Caco-2 (cell line): ENCODE measurements around the gene JUND. TPM values are rescaled to one million over a fixed set of nuclear protein-coding genes. Genes with fewer than 3 reads are reported as not detected.
A peak's percentile ranks its signal among the peaks of the same experiment; 100 is the strongest.

ENCODE experiments used
- BruUV-seq: library from RNA; stranded (reverse); fragments of 400-500 nt; replicated peaks from 2 replicates; lab custom pipeline; 2021; lab: Mats Ljungman, UMichigan
- CTCF ChIA-PET: fragments of 300-600 bp; sonication (Branson Sonifier 250); formaldehyde crosslinking; loops from one replicate; lab custom pipeline; 2022; ENCODE audit warnings: antibody characterized with exemption; lab: Charles Lee
- POLR2A ChIA-PET: fragments of 300-600 bp; sonication (Branson Sonifier 250); formaldehyde crosslinking; loops from one replicate; lab custom pipeline; 2022; ENCODE audit warnings: antibody characterized with exemption; lab: Charles Lee
- DNase-seq, 2 experiments: peaks; one replicate each; pipeline versions ENCODE4 v3.0.0 to v3.0.0-alpha.2; 2020 to 2022
- H3K27me3 ChIP-seq: replicated peaks from 2 replicates; pipeline ENCODE4 v1.6.0; 2011; ENCODE audit warnings: low read length; ENCODE audit not compliant: control insufficient read depth, insufficient read depth
- H3K36me3 ChIP-seq: 2 replicates; pipeline ENCODE4 v1.5.1; 2011; ENCODE audit warnings: low read length; ENCODE audit not compliant: control insufficient read depth, insufficient read depth
- H3K4me1 ChIP-seq: fragments of 250-450 bp; sonication (Bioruptor Pico); 2 replicates; pipeline ENCODE4 v1.5.1; 2020; ENCODE audit warnings: mild to moderate bottlenecking
- H3K4me3 ChIP-seq: 2 replicates; pipeline ENCODE4 v1.5.1; 2011; ENCODE audit warnings: low read depth, mild to moderate bottlenecking, control low read depth, low read length
- H3K9me3 ChIP-seq: fragments of 250-450 bp; sonication (Bioruptor Pico); 2 replicates; pipeline ENCODE4 v1.5.1; 2020; ENCODE audit warnings: mild to moderate bottlenecking, moderate library complexity
- H3K27ac Mint-ChIP-seq: one replicate; pipeline ENCODE4 v1.8.0; 2022; ENCODE audit warnings: mixed read lengths; ENCODE audit not compliant: unreplicated experiment
- H3K27me3 Mint-ChIP-seq: one replicate; pipeline ENCODE4 v1.8.0; 2022; ENCODE audit warnings: mixed read lengths; ENCODE audit not compliant: insufficient read depth, unreplicated experiment
- H3K36me3 Mint-ChIP-seq: one replicate; pipeline ENCODE4 v1.8.0; 2022; ENCODE audit warnings: mild to moderate bottlenecking, mixed read lengths; ENCODE audit not compliant: insufficient read depth, unreplicated experiment
- H3K4me1 Mint-ChIP-seq: one replicate; pipeline ENCODE4 v1.8.0; 2022; ENCODE audit warnings: low read depth, mixed read lengths; ENCODE audit not compliant: unreplicated experiment
- H3K4me3 Mint-ChIP-seq: one replicate; pipeline ENCODE4 v1.8.0; 2022; ENCODE audit warnings: mild to moderate bottlenecking, moderate library complexity, mixed read lengths; ENCODE audit not compliant: unreplicated experiment
- H3K9me3 Mint-ChIP-seq: one replicate; pipeline ENCODE4 v1.8.0; 2022; ENCODE audit warnings: mixed read lengths; ENCODE audit not compliant: unreplicated experiment
- CTCF ChIP-seq, 2 experiments: fragments of 200-600 bp in 1 of 2; IDR thresholded peaks; 1 replicate in 1 of 2; 2 replicates in 1 of 2; pipeline versions ENCODE4 v1.5.1 to v1.8.0; 2011 to 2022; ENCODE audit warnings: antibody characterized with exemption in 1 of 2, control low read depth in 1 of 2, inconsistent platforms in 1 of 2, low read depth in 1 of 2, low read length in 1 of 2, mild to moderate bottlenecking in 1 of 2, moderate library complexity in 1 of 2; ENCODE audit not compliant: insufficient read depth in 1 of 2, severe bottlenecking in 1 of 2, unreplicated experiment in 1 of 2
- intact Hi-C: fragments of 100-400 bp; cut with micrococcal nuclease; formaldehyde crosslinking; loops from one replicate; pipeline ENCODE4 v1.10.0; 2022; ENCODE audit not compliant: unreplicated experiment
- total RNA-seq: library from RNA; stranded (reverse); gene quantifications from 2 replicates; pipeline ENCODE4 v1.2.3, GENCODE V29; 2022

The JUND gene
- total RNA-seq, 1 experiment from 2014 or later = 75.5 TPM

GRCh38 chr19:18293642-18294466 is 12.4 kb upstream of the JUND start:
- peak overlapping the region; percentile 63 for H3K4me3 ChIP-seq
- H3K4me3 Mint-ChIP-seq = peak overlapping the region; percentile 71
- no TSS peak for BruUV-seq
- no peak for DNase-seq
- H3K9me3 ChIP-seq = no peaks in the 10 kb centered on the region
- H3K27me3 Mint-ChIP-seq = no peaks in the 10 kb centered on the region
- CTCF ChIA-PET = interaction anchor here (2.4 to 3.0 kb wide), 3 partner anchors 14 to 35 kb away, joined by 13 to 82 read pairs (median 23); partner anchors contain the start of genes JUND and LSM4
- H3K27ac Mint-ChIP-seq = peak overlapping the region; percentile 92
- peaks cover 18% of the 10 kb centered on the region for H3K4me1 ChIP-seq
- TF ChIP-seq CTCF (IDR thresholded peaks at IDR 0.05; ENCODE audit: insufficient read depth in 1 of 2, low read depth in 1 of 2, low read length in 1 of 2, severe bottlenecking in 1 of 2, unreplicated experiment in 1 of 2) = no peak
- intact Hi-C loops = loop anchor here (2.0 kb wide), 1 partner anchor 29 kb away; the partner anchor contains the start of gene LSM4
- no peaks in the 10 kb centered on the region for H3K36me3 ChIP-seq
- H3K36me3 Mint-ChIP-seq = peaks cover 7% of the 10 kb centered on the region
- H3K4me1 Mint-ChIP-seq = peaks cover 7% of the 10 kb centered on the region
- POLR2A ChIA-PET = interaction anchor here (2.1 to 2.7 kb wide), 2 partner anchors 13 to 29 kb away, joined by 32 to 225 read pairs; partner anchors contain the start of genes JUND and LSM4
- H3K27me3 ChIP-seq = no peaks in the 10 kb centered on the region
- no peaks in the 10 kb centered on the region for H3K9me3 Mint-ChIP-seq

GRCh38 chr19:18292810-18293641 is 11.6 kb upstream of the JUND start:
- Mint-ChIP-seq H3K27ac (peak overlapping the region; percentile 92), H3K36me3 (peaks cover 7% of the 10 kb centered on the region), H3K4me3 (peak overlapping the region; percentile 71), H3K27me3 (no peaks in the 10 kb centered on the region), H3K9me3 (no peaks in the 10 kb centered on the region), H3K4me1 (peaks cover 7% of the 10 kb centered on the region)
- Histone ChIP-seq H3K4me1 (peaks cover 18% of the 10 kb centered on the region), H3K9me3 (no peaks in the 10 kb centered on the region), H3K4me3 (peak overlapping the region; percentile 63), H3K27me3 (no peaks in the 10 kb centered on the region), H3K36me3 (no peaks in the 10 kb centered on the region)
- no TSS peak for BruUV-seq
- ChIA-PET CTCF (interaction anchor here (0.6 to 3.0 kb wide), 7 partner anchors 13 to 233 kb away, joined by 3 to 82 read pairs (median 4); partner anchors contain the start of genes JUND, LSM4 and MPV17L2), POLR2A (interaction anchor here (0.5 to 2.7 kb wide), 20 partner anchors 10 to 1112 kb away, joined by 3 to 225 read pairs (median 5); partner anchors contain the start of genes BST2, GATAD2A, GDF15 and JUND)
- TF ChIP-seq CTCF (IDR thresholded peaks at IDR 0.05; ENCODE audit: insufficient read depth in 1 of 2, low read depth in 1 of 2, low read length in 1 of 2, severe bottlenecking in 1 of 2, unreplicated experiment in 1 of 2) = no peak
- peak; percentile 87 to 95 for DNase-seq
- intact Hi-C loops = loop anchor here (1.0 to 2.0 kb wide), 2 partner anchors 11 to 30 kb away; partner anchors contain the start of gene LSM4
